Neural cell (in vitro differentiated cells): ENCODE measurements around the gene CCR7. TPM values are rescaled to one million over a fixed set of nuclear protein-coding genes. Genes with fewer than 3 reads are reported as not detected.

Experiments used
- H2AFZ ChIP-seq: fragments of 200-600, 300-800 bp; sonication (generic), shearing (Covaris generic); 2 replicates; pipeline ENCODE4 v1.6.0; 2014; ENCODE audit warnings: low read depth, mild to moderate bottlenecking, antibody characterized with exemption, low read length, moderate library complexity
- H3F3A ChIP-seq: fragments of 200-600 bp; shearing (Covaris generic); 2 replicates; pipeline ENCODE4 v1.6.1; 2016; ENCODE audit warnings: mild to moderate bottlenecking, moderate library complexity, mixed read lengths, antibody characterized with exemption, low read length; ENCODE audit not compliant: insufficient read depth, poor library complexity, severe bottlenecking
- H3K27ac ChIP-seq: fragments of 200-600, 300-800 bp; sonication (generic), shearing (Covaris generic); 2 replicates; pipeline ENCODE4 v1.5.1; 2014; ENCODE audit warnings: mild to moderate bottlenecking, low read length, moderate library complexity
- H3K27me3 ChIP-seq: fragments of 300-800, 200-600 bp; sonication (generic), shearing (Covaris generic); 2 replicates; pipeline ENCODE4 v1.6.0; 2014; ENCODE audit warnings: mild to moderate bottlenecking, low read depth, low read length, moderate library complexity; ENCODE audit not compliant: insufficient read depth
- H3K36me3 ChIP-seq: fragments of 300-800, 200-600 bp; sonication (generic), shearing (Covaris generic); 2 replicates; pipeline ENCODE4 v1.5.1; 2014; ENCODE audit warnings: mild to moderate bottlenecking, antibody characterized with exemption, low read length, moderate library complexity; ENCODE audit not compliant: insufficient read depth
- H3K4me2 ChIP-seq: fragments of 300-800, 200-600 bp; sonication (generic), shearing (Covaris generic); 2 replicates; pipeline ENCODE4 v1.6.0; 2014; ENCODE audit warnings: mild to moderate bottlenecking, low read length
- H3K4me3 ChIP-seq: fragments of 300-800, 200-600 bp; sonication (generic), shearing (Covaris generic); 2 replicates; pipeline ENCODE4 v1.5.1; 2014; ENCODE audit warnings: mild to moderate bottlenecking, low read length, moderate library complexity
- H3K79me2 ChIP-seq: fragments of 200-600 bp; shearing (Covaris generic); replicated peaks from 2 replicates; pipeline ENCODE4 v1.6.0; 2014; ENCODE audit warnings: mild to moderate bottlenecking, low read length, moderate library complexity; ENCODE audit not compliant: insufficient read depth
- H3K9ac ChIP-seq: fragments of 300-800, 200-600 bp; sonication (generic), shearing (Covaris generic); 2 replicates; pipeline ENCODE4 v1.6.1; 2016; ENCODE audit warnings: mild to moderate bottlenecking, low read length, mixed read lengths
- H3K9me2 ChIP-seq: fragments of 200-600 bp; shearing (Covaris generic); 2 replicates; pipeline ENCODE4 v1.6.1; 2016; ENCODE audit warnings: mild to moderate bottlenecking, low read length, mixed read lengths; ENCODE audit not compliant: insufficient read depth
- H3K9me3 ChIP-seq: fragments of 200-600, 300-800 bp; sonication (generic), shearing (Covaris generic); 2 replicates; pipeline ENCODE4 v1.6.1; 2016; ENCODE audit warnings: mild to moderate bottlenecking, mixed run types, low read length, moderate library complexity, mixed read lengths
- H4K20me1 ChIP-seq: fragments of 200-600 bp; shearing (Covaris generic); 2 replicates; pipeline ENCODE4 v1.6.1; 2016; ENCODE audit warnings: mild to moderate bottlenecking, mixed run types; ENCODE audit not compliant: insufficient read depth
- CTCF ChIP-seq: fragments of 450-650 bp; IDR thresholded peaks from 2 replicates; pipeline ENCODE4 v1.5.1; 2014; ENCODE audit warnings: antibody characterized with exemption, mild to moderate bottlenecking, moderate library complexity; ENCODE audit not compliant: poor library complexity, severe bottlenecking
- EP300 ChIP-seq: fragments of 450-650 bp; conservative IDR thresholded peaks from 2 replicates; pipeline ENCODE4 v1.6.1; 2014; ENCODE audit warnings: antibody characterized with exemption, mild to moderate bottlenecking, moderate library complexity; ENCODE audit not compliant: poor library complexity, severe bottlenecking
- EZH2 ChIP-seq: fragments of 200-600, 300-800 bp; shearing (Covaris generic), sonication (generic); IDR thresholded peaks from 2 replicates; pipeline ENCODE4 v1.6.1; 2014; ENCODE audit warnings: antibody characterized with exemption, low read length, borderline replicate concordance, mild to moderate bottlenecking; ENCODE audit not compliant: insufficient read depth, poor library complexity, severe bottlenecking
- MXI1 ChIP-seq: fragments of 450-650 bp; conservative IDR thresholded peaks from 2 replicates; pipeline ENCODE4 v1.6.1; 2014; ENCODE audit warnings: antibody characterized with exemption, mild to moderate bottlenecking; ENCODE audit not compliant: poor library complexity, severe bottlenecking
- POLR2AphosphoS5 ChIP-seq: IDR thresholded peaks from 2 replicates; pipeline ENCODE4 v1.6.1; 2012
- RAD21 ChIP-seq: fragments of 450-650 bp; conservative IDR thresholded peaks from 2 replicates; pipeline ENCODE4 v1.6.1; 2014; ENCODE audit warnings: antibody characterized with exemption, mild to moderate bottlenecking, moderate library complexity
- REST ChIP-seq: IDR thresholded peaks from 2 replicates; pipeline ENCODE4 v1.6.1; 2012; ENCODE audit warnings: borderline replicate concordance
- SMC3 ChIP-seq: fragments of 450-650 bp; conservative IDR thresholded peaks from 2 replicates; pipeline ENCODE4 v1.6.1; 2014; ENCODE audit warnings: antibody characterized with exemption, mild to moderate bottlenecking, moderate library complexity; ENCODE audit not compliant: poor library complexity
- TAF1 ChIP-seq: IDR thresholded peaks from 2 replicates; pipeline ENCODE4 v1.6.1; 2012; ENCODE audit warnings: low read depth
- polyA plus RNA-seq: library from polyadenylated mRNA; depleted of rRNA; stranded (reverse); fragments of >200 nt; gene quantifications from 2 replicates; pipeline ENCODE4 v1.2.3, GENCODE V29; 2014

The CCR7 gene
- polyA plus RNA-seq, 1 donor from 2014 or later = not detected

DNA sequence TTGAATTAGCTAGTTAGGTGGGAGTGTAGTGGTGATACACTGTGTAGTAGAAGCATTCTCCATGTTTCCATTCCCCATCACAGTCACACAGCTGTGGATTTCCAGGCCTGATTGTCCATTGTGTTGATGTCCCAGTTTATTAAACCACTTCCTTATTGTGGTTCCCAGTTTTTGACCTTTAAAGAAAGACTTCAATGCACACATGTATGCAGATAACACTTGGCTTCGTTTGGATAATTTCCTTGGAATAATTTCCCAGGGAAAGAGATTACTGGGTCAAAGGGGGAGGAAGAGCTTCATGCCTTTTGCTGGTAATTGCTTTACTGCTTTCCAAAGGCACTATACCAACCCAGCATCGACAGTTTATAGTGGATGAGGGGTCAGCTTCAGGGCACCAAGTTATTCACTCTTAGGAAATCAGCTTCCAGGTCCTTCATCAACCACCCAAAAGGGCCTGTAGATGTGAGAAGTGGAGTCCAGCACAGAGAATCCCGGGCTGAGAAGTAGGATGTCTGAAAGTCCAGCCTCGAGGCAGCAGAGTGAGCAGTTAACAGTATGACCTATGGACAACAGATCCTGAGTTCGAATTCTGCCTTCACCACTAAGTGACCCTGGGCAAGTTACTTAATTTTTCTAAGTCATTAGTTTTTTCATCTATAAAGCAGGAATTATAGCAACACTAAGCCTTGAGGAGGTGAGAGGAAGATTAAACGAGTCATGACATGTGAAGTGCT, 32.6 kb downstream of the CCR7 start:
- Histone ChIP-seq H3K27me3 (no peaks in the 10 kb centered on the region), H3K4me3 (no peak overlapping the region), H3K9ac (no peak overlapping the region), H3K27ac (no peak overlapping the region), H3F3A (no peaks in the 10 kb centered on the region), H3K4me2 (no peak overlapping the region), H3K9me3 (no peaks in the 10 kb centered on the region), H2AFZ (no peak overlapping the region), H4K20me1 (no peaks in the 10 kb centered on the region), H3K9me2 (no peaks in the 10 kb centered on the region), H3K79me2 (no peaks in the 10 kb centered on the region), H3K36me3 (no peaks in the 10 kb centered on the region)
- TF ChIP-seq EP300 (no peak), POLR2AphosphoS5 (no peak), EZH2 (no peak), SMC3 (no peak), CTCF (no peak), TAF1 (no peak), REST (no peak), RAD21 (no peak), MXI1 (no peak)

GRCh38 chr17:40531051-40531991, 34.0 kb downstream of the CCR7 start:
- no peaks in the 10 kb centered on the region for H3K9me2 ChIP-seq
- no peaks in the 10 kb centered on the region for H3F3A ChIP-seq
- H3K79me2 ChIP-seq = no peaks in the 10 kb centered on the region
- no peak for TF ChIP-seq SMC3
- TF ChIP-seq RAD21 = no peak
- no peak for TF ChIP-seq POLR2AphosphoS5
- no peak for TF ChIP-seq EP300
- no peak for TF ChIP-seq EZH2
- TF ChIP-seq REST = no peak
- TF ChIP-seq CTCF = no peak
- TF ChIP-seq TAF1 = no peak
- TF ChIP-seq MXI1 = no peak
- no peaks in the 10 kb centered on the region for H4K20me1 ChIP-seq
- H3K4me2 ChIP-seq = no peak overlapping the region
- H3K9ac ChIP-seq = no peak overlapping the region
- no peak overlapping the region for H2AFZ ChIP-seq
- H3K36me3 ChIP-seq = no peaks in the 10 kb centered on the region
- no peaks in the 10 kb centered on the region for H3K27me3 ChIP-seq
- no peaks in the 10 kb centered on the region for H3K9me3 ChIP-seq
- no peak overlapping the region for H3K4me3 ChIP-seq
- no peak overlapping the region for H3K27ac ChIP-seq
